Loucy (cell line): ENCODE data around the gene DAB1.

ENCODE experiments used
- H2AFZ ChIP-seq: fragments of 200-600 bp; sonication (generic); 2 replicates; pipeline ENCODE4 v1.6.0; 2016; ENCODE audit warnings: antibody characterized with exemption, mild to moderate bottlenecking, low read length, moderate library complexity
- H3F3A ChIP-seq: fragments of 200-600 bp; 2 replicates; pipeline ENCODE4 v1.6.0; 2016; ENCODE audit warnings: antibody characterized with exemption, low read depth, mild to moderate bottlenecking
- H3K27me3 ChIP-seq: fragments of 200-600 bp; sonication (generic); 2 replicates; pipeline ENCODE4 v1.6.1; 2014; ENCODE audit warnings: low read length, mild to moderate bottlenecking; ENCODE audit not compliant: insufficient read depth, poor library complexity, severe bottlenecking
- H3K36me3 ChIP-seq: fragments of 200-600 bp; sonication (generic); 2 replicates; pipeline ENCODE4 v1.6.1; 2016; ENCODE audit warnings: low read length; ENCODE audit not compliant: insufficient read depth
- H3K4me1 ChIP-seq: fragments of 200-600 bp; sonication (generic); 2 replicates; pipeline ENCODE4 v1.5.1; 2014; ENCODE audit warnings: low read length, mild to moderate bottlenecking; ENCODE audit not compliant: insufficient read depth, poor library complexity, severe bottlenecking
- H3K4me2 ChIP-seq: fragments of 200-600 bp; sonication (generic); 2 replicates; pipeline ENCODE4 v1.6.0; 2014; ENCODE audit warnings: antibody characterized with exemption, low read length, low read depth, mild to moderate bottlenecking; ENCODE audit not compliant: poor library complexity, severe bottlenecking
- H3K4me3 ChIP-seq: fragments of 200-600 bp; sonication (generic); 2 replicates; pipeline ENCODE4 v1.5.1; 2014; ENCODE audit warnings: low read length, mild to moderate bottlenecking, mixed read lengths; ENCODE audit not compliant: poor library complexity, severe bottlenecking
- H3K79me2 ChIP-seq: fragments of 200-600 bp; sonication (generic); 2 replicates; pipeline ENCODE4 v1.6.1; 2014; ENCODE audit warnings: low read length; ENCODE audit not compliant: insufficient read depth
- H3K9ac ChIP-seq: fragments of 200-600 bp; sonication (generic); 2 replicates; pipeline ENCODE4 v1.6.0; 2014; ENCODE audit warnings: mild to moderate bottlenecking, low read depth, low read length, moderate library complexity; ENCODE audit not compliant: poor library complexity, severe bottlenecking
- H3K9me2 ChIP-seq: fragments of 200-600 bp; sonication (generic); replicated peaks from 2 replicates; pipeline ENCODE4 v1.6.1; 2016; ENCODE audit warnings: low read depth, low read length, mixed read lengths
- H3K9me3 ChIP-seq: fragments of 200-600 bp; sonication (generic); 2 replicates; pipeline ENCODE4 v1.6.1; 2014; ENCODE audit warnings: mild to moderate bottlenecking, antibody characterized with exemption, low read length, low read depth; ENCODE audit not compliant: insufficient read depth
- H4K20me1 ChIP-seq: fragments of 200-600 bp; sonication (generic); 2 replicates; pipeline ENCODE4 v1.6.0; 2014; ENCODE audit warnings: antibody characterized with exemption, low read length, mild to moderate bottlenecking; ENCODE audit not compliant: insufficient read depth, poor library complexity, severe bottlenecking
- EZH2phosphoT487 ChIP-seq: fragments of 200-600 bp; IDR thresholded peaks from 2 replicates; pipeline ENCODE4 v1.6.1; 2018; ENCODE audit warnings: antibody characterized with exemption, mild to moderate bottlenecking, moderate library complexity, borderline replicate concordance
- TF ChIP-seq, protein P1 (sequence below): fragments of 200-600 bp; sonication (generic); conservative IDR thresholded peaks from 2 replicates; pipeline ENCODE4 v1.5.1; 2014; ENCODE audit warnings: mild to moderate bottlenecking, antibody characterized with exemption, low read length

The DAB1 gene

DNA sequence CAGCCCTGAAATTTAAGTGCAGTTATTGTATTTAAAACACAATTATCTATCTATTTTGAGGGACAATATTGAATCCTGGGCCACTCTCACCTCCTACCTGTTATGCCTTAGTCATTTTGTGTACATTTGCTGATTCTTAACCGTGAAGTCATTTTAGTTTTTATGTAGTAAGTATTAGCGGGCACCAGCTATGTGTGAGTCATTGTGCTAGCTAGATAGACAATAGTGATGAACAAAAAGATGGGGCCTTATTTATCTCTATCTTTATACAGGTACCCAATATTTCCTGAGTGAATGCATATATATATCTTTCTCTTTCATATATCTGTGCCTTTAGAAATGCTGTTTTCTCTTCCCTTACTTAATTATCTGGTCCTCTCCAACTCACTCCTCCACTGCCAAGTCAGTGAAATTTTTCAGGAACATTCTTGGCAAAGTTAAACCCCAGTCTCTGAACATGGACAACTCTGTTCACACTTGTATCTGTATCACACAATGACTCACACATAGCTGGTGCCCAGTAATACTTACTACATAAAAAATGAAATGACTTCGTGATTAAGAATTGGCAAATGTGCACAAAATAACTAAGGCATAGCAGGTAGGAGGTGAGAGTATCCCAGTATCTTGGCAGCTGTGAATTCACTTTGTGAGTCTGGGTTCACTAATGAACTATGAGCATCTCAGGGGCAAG lies 292.0 kb downstream of the DAB1 start:
- Histone ChIP-seq H2AFZ (no peak overlapping the region), H3K79me2 (no peaks in the 10 kb centered on the region), H3F3A (no peaks in the 10 kb centered on the region), H4K20me1 (no peaks in the 10 kb centered on the region), H3K9me3 (no peaks in the 10 kb centered on the region), H3K9me2 (no peaks in the 10 kb centered on the region), H3K27me3 (no peaks in the 10 kb centered on the region), H3K36me3 (no peaks in the 10 kb centered on the region), H3K4me1 (no peaks in the 10 kb centered on the region), H3K4me2 (no peak overlapping the region), H3K9ac (no peak overlapping the region), H3K4me3 (no peak overlapping the region)
- TF ChIP-seq EZH2phosphoT487 = no peak
- TF ChIP-seq, protein P1, sequence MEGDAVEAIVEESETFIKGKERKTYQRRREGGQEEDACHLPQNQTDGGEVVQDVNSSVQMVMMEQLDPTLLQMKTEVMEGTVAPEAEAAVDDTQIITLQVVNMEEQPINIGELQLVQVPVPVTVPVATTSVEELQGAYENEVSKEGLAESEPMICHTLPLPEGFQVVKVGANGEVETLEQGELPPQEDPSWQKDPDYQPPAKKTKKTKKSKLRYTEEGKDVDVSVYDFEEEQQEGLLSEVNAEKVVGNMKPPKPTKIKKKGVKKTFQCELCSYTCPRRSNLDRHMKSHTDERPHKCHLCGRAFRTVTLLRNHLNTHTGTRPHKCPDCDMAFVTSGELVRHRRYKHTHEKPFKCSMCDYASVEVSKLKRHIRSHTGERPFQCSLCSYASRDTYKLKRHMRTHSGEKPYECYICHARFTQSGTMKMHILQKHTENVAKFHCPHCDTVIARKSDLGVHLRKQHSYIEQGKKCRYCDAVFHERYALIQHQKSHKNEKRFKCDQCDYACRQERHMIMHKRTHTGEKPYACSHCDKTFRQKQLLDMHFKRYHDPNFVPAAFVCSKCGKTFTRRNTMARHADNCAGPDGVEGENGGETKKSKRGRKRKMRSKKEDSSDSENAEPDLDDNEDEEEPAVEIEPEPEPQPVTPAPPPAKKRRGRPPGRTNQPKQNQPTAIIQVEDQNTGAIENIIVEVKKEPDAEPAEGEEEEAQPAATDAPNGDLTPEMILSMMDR = no peak

DNA sequence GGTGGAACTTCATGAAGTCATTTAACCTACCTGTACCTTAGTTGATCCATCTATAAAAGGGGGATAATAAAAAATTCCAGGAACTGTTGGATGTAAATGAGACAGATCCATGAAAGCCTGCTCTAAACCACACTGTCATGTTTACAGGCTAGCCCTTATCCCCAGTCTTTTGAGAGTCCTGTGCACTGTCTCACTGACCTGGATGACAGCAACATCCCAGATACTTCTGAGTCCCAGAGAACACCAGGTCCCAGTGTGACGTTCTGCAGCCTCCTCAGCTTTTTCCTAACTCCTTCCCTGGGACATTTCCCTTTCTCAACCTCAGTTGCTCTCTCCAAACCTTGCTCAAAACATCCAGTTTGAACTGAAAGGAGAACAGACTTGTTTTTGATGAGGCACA lies 292.6 kb downstream of the DAB1 start:
- H3F3A ChIP-seq = no peaks in the 10 kb centered on the region
- no peak overlapping the region for H3K4me3 ChIP-seq
- H3K36me3 ChIP-seq = no peaks in the 10 kb centered on the region
- H4K20me1 ChIP-seq = no peaks in the 10 kb centered on the region
- H2AFZ ChIP-seq = no peak overlapping the region
- H3K4me2 ChIP-seq = no peak overlapping the region
- H3K9ac ChIP-seq = no peak overlapping the region
- TF ChIP-seq EZH2phosphoT487 = no peak
- TF ChIP-seq, protein P1 = no peak
- H3K4me1 ChIP-seq = no peaks in the 10 kb centered on the region
- H3K9me3 ChIP-seq = no peaks in the 10 kb centered on the region
- H3K9me2 ChIP-seq = no peaks in the 10 kb centered on the region
- no peaks in the 10 kb centered on the region for H3K27me3 ChIP-seq
- H3K79me2 ChIP-seq = no peaks in the 10 kb centered on the region

DNA sequence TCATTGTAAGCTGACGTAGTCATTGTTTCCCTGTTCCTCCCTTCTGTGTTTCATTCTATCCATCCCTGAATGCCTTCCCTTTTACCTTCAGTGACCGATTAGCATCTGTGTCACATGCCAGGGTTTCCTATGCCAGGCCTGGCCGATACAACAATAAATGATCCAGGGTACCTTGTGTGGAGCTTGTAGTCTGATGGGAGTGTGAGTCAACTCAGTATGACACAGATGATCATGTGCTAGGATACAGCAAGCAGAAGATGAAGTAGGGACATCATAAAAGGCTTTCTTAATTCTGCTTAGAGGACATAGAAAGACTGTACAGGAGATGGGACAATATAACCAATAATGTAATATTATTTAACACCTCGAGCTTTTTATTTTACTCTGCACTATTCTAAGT lies 294.0 kb downstream of the DAB1 start:
- no peaks in the 10 kb centered on the region for H3K36me3 ChIP-seq
- H3K79me2 ChIP-seq = no peaks in the 10 kb centered on the region
- no peaks in the 10 kb centered on the region for H3K4me1 ChIP-seq
- no peak overlapping the region for H3K9ac ChIP-seq
- H4K20me1 ChIP-seq = no peaks in the 10 kb centered on the region
- H3F3A ChIP-seq = no peaks in the 10 kb centered on the region
- no peaks in the 10 kb centered on the region for H3K9me2 ChIP-seq
- no peak overlapping the region for H2AFZ ChIP-seq
- H3K4me3 ChIP-seq = no peak overlapping the region
- TF ChIP-seq, protein P1 = no peak
- no peak for TF ChIP-seq EZH2phosphoT487
- no peak overlapping the region for H3K4me2 ChIP-seq
- H3K27me3 ChIP-seq = no peaks in the 10 kb centered on the region
- H3K9me3 ChIP-seq = no peaks in the 10 kb centered on the region
